GM23248 (cell line): ENCODE results near the gene RRAS2.

ENCODE experiments used
- EZH2 ChIP-seq: fragments of 200-600 bp; sonication (generic); IDR thresholded peaks from 2 replicates; pipeline ENCODE4 v1.6.1; 2018; ENCODE audit warnings: antibody characterized with exemption, mild to moderate bottlenecking; ENCODE audit not compliant: insufficient read depth, poor library complexity, severe bottlenecking
- EZH2phosphoT487 ChIP-seq: fragments of 200-600 bp; sonication (generic); IDR thresholded peaks from 2 replicates; pipeline ENCODE4 v1.6.1; 2018; ENCODE audit warnings: antibody characterized with exemption, moderate library complexity, mild to moderate bottlenecking, low read depth; ENCODE audit not compliant: insufficient read depth

DNA sequence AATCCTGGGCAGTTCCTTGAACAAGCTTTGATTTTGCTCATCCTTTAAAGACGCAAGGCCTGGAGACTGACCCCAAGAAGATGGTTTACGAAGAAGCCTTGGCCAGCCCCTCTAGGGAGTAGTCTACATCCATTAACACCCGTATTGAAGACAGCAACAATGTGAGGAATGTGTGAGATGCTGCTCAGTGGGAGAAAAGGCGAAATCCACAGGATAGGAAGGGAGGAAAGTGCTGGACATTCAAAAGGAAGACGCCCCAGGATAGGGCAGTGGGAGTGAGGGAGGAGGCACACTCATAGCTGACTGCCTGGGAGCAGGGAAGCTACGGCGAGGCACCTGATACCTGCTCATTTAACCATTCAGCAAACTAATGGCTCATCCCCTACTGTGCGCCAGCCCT, 114.1 kb downstream of the RRAS2 start:
- TF ChIP-seq EZH2 (no peak), EZH2phosphoT487 (no peak)
